Heart left ventricle (tissue), 16 donors: ENCODE results near the gene HS3ST3A1. TPM values are rescaled to one million over a fixed set of nuclear protein-coding genes. Genes with fewer than 3 reads are reported as not detected.

Source experiments
- ATAC-seq, 4 donors: fragments of 200-7000 bp; cut with Tn5 transposase; one replicate each; pipeline ENCODE4 v1.9.1; 2020 to 2022; ENCODE audit warnings: moderate library complexity in 4 of 4, mild to moderate bottlenecking in 3 of 4, moderate number of reproducible peaks in 1 of 4
- DNase-seq, 5 donors: peaks; one replicate each; pipeline ENCODE4 v3.0.0-alpha.2; 2020
- H3K27ac ChIP-seq, 12 donors: fragments of 200-600 bp; sonication (generic) in 4 of 12; one replicate each; pipeline versions ENCODE4 v1.5.0 to v1.8.0; 2016 to 2022; ENCODE audit warnings: mild to moderate bottlenecking in 2 of 12
- H3K27me3 ChIP-seq, 9 donors: fragments of 200-600 bp; sonication (generic) in 2 of 9; one replicate each; pipeline versions ENCODE4 v1.5.1 to v1.8.0; 2016 to 2022; ENCODE audit warnings: mild to moderate bottlenecking in 3 of 9
- H3K36me3 ChIP-seq, 9 donors: fragments of 200-600 bp; sonication (generic) in 2 of 9; one replicate each; pipeline versions ENCODE4 v1.5.0 to v1.8.0; 2018 to 2022; ENCODE audit warnings: mild to moderate bottlenecking in 2 of 9
- H3K4me1 ChIP-seq, 12 donors: fragments of 200-600 bp; sonication (generic) in 4 of 12; one replicate each; pipeline versions ENCODE4 v1.5.0 to v1.8.0; 2016 to 2022; ENCODE audit warnings: mild to moderate bottlenecking in 3 of 12
- H3K4me3 ChIP-seq, 12 donors: fragments of 200-600 bp; sonication (generic) in 4 of 12; one replicate each; pipeline versions ENCODE4 v1.5.0 to v1.8.0; 2017 to 2022; ENCODE audit warnings: mild to moderate bottlenecking in 9 of 12, moderate library complexity in 4 of 12
- H3K9me3 ChIP-seq, 12 donors: fragments of 200-600 bp; sonication (generic) in 4 of 12; one replicate each; pipeline versions ENCODE4 v1.5.0 to v1.8.0; 2016 to 2022; ENCODE audit warnings: mild to moderate bottlenecking in 1 of 12
- CTCF ChIP-seq, 12 donors: fragments of 200-600 bp; sonication (generic) in 4 of 12; IDR thresholded peaks; one replicate each; pipeline versions ENCODE4 v1.5.0 to v1.8.0; 2018 to 2022; ENCODE audit warnings: antibody characterized with exemption in 12 of 12, mild to moderate bottlenecking in 5 of 12
- POLR2A ChIP-seq, 2 donors: fragments of 450-650 bp; IDR thresholded peaks; one replicate each; pipeline ENCODE4 v1.6.1; 2017; ENCODE audit warnings: antibody characterized with exemption in 2 of 2, mild to moderate bottlenecking in 2 of 2, moderate library complexity in 2 of 2
- WGBS, 4 donors: extraction: QIAGEN DNeasy Blood & Tissue Kit in 2 of 4; methylation state at CpG; one replicate each; pipeline versions ENCODE4 v1.1.5 to v1.1.7; 2013 to 2018; 5-methylcytosine and 5-hydroxymethylcytosine counted together
- intact Hi-C, 10 donors: fragments of 100-400 bp; cut with DNase I; formaldehyde crosslinking; loops; one replicate each; pipeline versions ENCODE4 v1.11.1 to v1.14.2; 2022
- polyA plus RNA-seq, 2 donors: library from polyadenylated mRNA; stranded (reverse); fragments of 200-250 nt; gene quantifications; one replicate each; pipeline ENCODE4 v1.2.3, GENCODE V29; 2013
- total RNA-seq, 9 donors: library from RNA; depleted of rRNA in 2 of 9; stranded (reverse); fragments of >200 nt in 2 of 9; fragmentation: NEBNext Ultra II Directional in 3 of 9; extraction: Animal tissue kit (Norgen Biotek cat#: 25700) in 3 of 9; gene quantifications; one replicate each; pipeline versions ENCODE4 v1.1.0 to v1.2.4, GENCODE V29; 2016 to 2023
- donor health status: ischemic (EF 13 %, LVEDD 7.1; RV severe dilation, severe dysfunction).
- donor health status: healthy with polysubstance abuse.
- donor health status: DM: no; HTN: yes; CAD: no.
- donor health status: DM: no; HTN: no; CAD: no.
- donor health status: ischemic (EF 25% LVEDD 6.9; RV normal size, moderate dysfunction).
- donor health status: ischemic (EF 25% LVEDD 5.7; RV mildly dilated, moderate dysfunction).
- donor health status: healthy.
- donor health status: DM: yes; HTN: yes; CAD: no.
- donor health status: ischemic (EF 35%, LVEDD 5.7; RV mildly dilated, moderate dysfunction).
- donor health status: nonischemic (EF 11% LVEDD 7.7; RV severe dilation, severe dysfunction).
- donor health status: DM: yes; HTN: yes; CAD: no.
- donor health status: PGD.
- donor health status: ischemic (EF 29% LVEDD 5.4; RV normal size, mild dysfunction).
- donor health status: nonischemic (EF 23%, LVEDD 6.1; RV moderate dilation, normal function).

The HS3ST3A1 gene
- total and polyA plus RNA-seq, 11 donors: 0.08 to 5.7 (median 1.8) TPM

- 68 to 81% (median 73%) methylated on average over 5 of the region's 5 CpGs for WGBS, 4 donors
- no peak for DNase-seq
- no peak overlapping the region for H3K27ac ChIP-seq
- no peak for TF ChIP-seq POLR2A (IDR thresholded peaks at IDR 0.05)
- no peak for TF ChIP-seq CTCF (IDR thresholded peaks at IDR 0.05)
- H3K4me1 ChIP-seq: no peaks in the 10 kb centered on the region
- intact Hi-C loops: no loop called here
- H3K9me3 ChIP-seq: no peaks in the 10 kb centered on the region
- H3K4me3 ChIP-seq: no peak overlapping the region
- H3K36me3 ChIP-seq: no peaks in the 10 kb centered on the region
- no peaks in the 10 kb centered on the region for H3K27me3 ChIP-seq
- ATAC-seq: no peak
These were observed 78.6 kb downstream of the HS3ST3A1 start for GRCh38 chr17:13523164-13523563.

- 70 to 91% (median 80%) methylated on average over 1 of the region's 1 CpG for WGBS, 4 donors
- no peak overlapping the region for H3K27ac ChIP-seq
These were observed 79.0 kb downstream of the HS3ST3A1 start for GRCh38 chr17:13522749-13523148.

GRCh38 chr17:13521784-13522183 is 79.9 kb downstream of the HS3ST3A1 start:
- TF ChIP-seq POLR2A (IDR thresholded peaks at IDR 0.05) (no peak), CTCF (IDR thresholded peaks at IDR 0.05) (no peak)
- no peak for DNase-seq
- 72 to 82% (median 75%) methylated on average over 4 of the region's 4 CpGs for WGBS, 4 donors
- no peaks in the 10 kb centered on the region for H3K27me3 ChIP-seq
- no peak overlapping the region for H3K4me3 ChIP-seq
- H3K36me3 ChIP-seq: no peaks in the 10 kb centered on the region
- intact Hi-C loops: no loop called here
- no peaks in the 10 kb centered on the region for H3K4me1 ChIP-seq
- no peak for ATAC-seq
- no peak overlapping the region for H3K27ac ChIP-seq
- no peaks in the 10 kb centered on the region for H3K9me3 ChIP-seq

More at GRCh38 chr17:13522749-13523148, 79.0 kb downstream of the HS3ST3A1 start:
- intact Hi-C loops: no loop called here
- Histone ChIP-seq H3K9me3 (no peaks in the 10 kb centered on the region), H3K4me1 (no peaks in the 10 kb centered on the region), H3K27me3 (no peaks in the 10 kb centered on the region), H3K4me3 (no peak overlapping the region), H3K36me3 (no peaks in the 10 kb centered on the region)
- TF ChIP-seq CTCF (IDR thresholded peaks at IDR 0.05) (no peak), POLR2A (IDR thresholded peaks at IDR 0.05) (no peak)
- ATAC-seq (no peak), DNase-seq (no peak)

- TF ChIP-seq POLR2A (IDR thresholded peaks at IDR 0.05): no peak
- no peak for TF ChIP-seq CTCF (IDR thresholded peaks at IDR 0.05)
- ATAC-seq (no peak), DNase-seq (no peak)
- no peak overlapping the region for H3K27ac ChIP-seq
- no peaks in the 10 kb centered on the region for H3K27me3 ChIP-seq
- H3K4me1 ChIP-seq: no peaks in the 10 kb centered on the region
- 84 to 89% (median 86%) methylated on average over 6 of the region's 6 CpGs for WGBS, 4 donors
- intact Hi-C loops: no loop called here
- no peaks in the 10 kb centered on the region for H3K9me3 ChIP-seq
- H3K36me3 ChIP-seq: no peaks in the 10 kb centered on the region
- no peak overlapping the region for H3K4me3 ChIP-seq
These were observed 80.7 kb downstream of the HS3ST3A1 start for GRCh38 chr17:13520899-13521572.
